Panc1 (cell line): ENCODE results near the gene PDE11A. TPM values are rescaled to one million over a fixed set of nuclear protein-coding genes. Genes with fewer than 3 reads are reported as not detected.

ENCODE experiments used
- ATAC-seq: fragments of 200-7000 bp; cut with Tn5 transposase; 2 replicates; pipeline ENCODE4 v1.9.1; 2020; ENCODE audit warnings: mild to moderate bottlenecking, moderate library complexity
- BruUV-seq: library from RNA; stranded (reverse); fragments of 400-500 nt; replicated peaks from 2 replicates; lab custom pipeline; 2021; lab: Mats Ljungman, UMichigan
- CTCF ChIA-PET: fragments of 300-600 bp; sonication (Branson Sonifier 250); formaldehyde crosslinking; loops from one replicate; lab custom pipeline; 2022; ENCODE audit warnings: antibody characterized with exemption; lab: Charles Lee
- POLR2A ChIA-PET: fragments of 300-600 bp; sonication (Branson Sonifier 250); formaldehyde crosslinking; loops from one replicate; lab custom pipeline; 2022; ENCODE audit warnings: antibody characterized with exemption; lab: Charles Lee
- DNase-seq: peaks from one replicate; pipeline ENCODE4 v3.0.0-alpha.2; 2010; ENCODE audit warnings: low read depth, low spot score
- H3K27ac ChIP-seq: 2 replicates; pipeline ENCODE4 v1.5.1; 2011; ENCODE audit warnings: mild to moderate bottlenecking, low read length, inconsistent platforms
- H3K27me3 ChIP-seq: fragments of 200-500 bp; sonication (Bioruptor generic); 2 replicates; pipeline ENCODE4 v1.6.0; 2014; ENCODE audit warnings: low read length, inconsistent platforms; ENCODE audit not compliant: control insufficient read depth, insufficient read depth
- H3K36me3 ChIP-seq: fragments of 200-500 bp; sonication (Bioruptor generic); 2 replicates; pipeline ENCODE4 v1.5.1; 2014; ENCODE audit warnings: inconsistent platforms, mild to moderate bottlenecking, low read length, moderate library complexity; ENCODE audit not compliant: control insufficient read depth, insufficient read depth
- H3K4me1 ChIP-seq: 2 replicates; pipeline ENCODE4 v1.5.1; 2011; ENCODE audit warnings: inconsistent platforms, mild to moderate bottlenecking, low read length, moderate library complexity; ENCODE audit not compliant: control insufficient read depth, insufficient read depth
- H3K4me3 ChIP-seq, 2 experiments: 2 replicates each; pipeline ENCODE4 v1.5.1; 2011 to 2012; ENCODE audit warnings: low read depth in 2 of 2, low read length in 2 of 2, mild to moderate bottlenecking in 2 of 2, inconsistent platforms in 1 of 2, moderate library complexity in 1 of 2
- H3K9me3 ChIP-seq: fragments of 200-500 bp; sonication (Bioruptor generic); 2 replicates; pipeline ENCODE4 v1.5.1; 2014; ENCODE audit warnings: low read depth, mild to moderate bottlenecking, inconsistent platforms, low read length, moderate library complexity; ENCODE audit not compliant: control insufficient read depth, insufficient read depth
- POLR2AphosphoS5 ChIP-seq: IDR thresholded peaks from 2 replicates; pipeline ENCODE4 v1.6.1; 2012; ENCODE audit warnings: mild to moderate bottlenecking, low read depth, low read length, moderate library complexity
- SIN3A ChIP-seq: IDR thresholded peaks from 2 replicates; pipeline ENCODE4 v1.6.1; 2012; ENCODE audit warnings: low read depth, mild to moderate bottlenecking, low read length, moderate library complexity, borderline replicate concordance; ENCODE audit not compliant: insufficient read depth
- TCF7L2 ChIP-seq: IDR thresholded peaks from 2 replicates; pipeline ENCODE4 v1.6.1; 2011; ENCODE audit warnings: mild to moderate bottlenecking, low read depth, low read length, inconsistent platforms
- in situ Hi-C: cut with HindIII; loops from 2 replicates; pipeline ENCODE4 v1.10.0; 2016; ENCODE audit warnings: low sequenced_read_pairs, low pct_unique_long_range_greater_than_20kb
- intact Hi-C: fragments of 100-400 bp; cut with micrococcal nuclease; formaldehyde crosslinking; loops from one replicate; pipeline ENCODE4 v1.10.0; 2022; ENCODE audit not compliant: unreplicated experiment
- total RNA-seq: library from RNA; stranded (reverse); gene quantifications from one replicate; pipeline ENCODE4 v1.2.1, GENCODE V29; 2021; ENCODE audit not compliant: unreplicated experiment
- TF ChIP-seq, protein P1 (sequence below), 2 experiments: IDR thresholded peaks; 2 replicates each; pipeline ENCODE4 v1.6.1; 2011 to 2012; ENCODE audit warnings: low read depth in 2 of 2, control low read depth in 1 of 2, low read length in 1 of 2, mild to moderate bottlenecking in 1 of 2, moderate library complexity in 1 of 2; ENCODE audit not compliant: insufficient read depth in 1 of 2
- TF ChIP-seq, protein P2 (sequence below): fragments of 450-650 bp; IDR thresholded peaks from 2 replicates; pipeline ENCODE4 v1.5.1; 2017; ENCODE audit warnings: mild to moderate bottlenecking

The PDE11A gene
- total RNA-seq, 1 experiment from 2014 or later = not detected

DNA sequence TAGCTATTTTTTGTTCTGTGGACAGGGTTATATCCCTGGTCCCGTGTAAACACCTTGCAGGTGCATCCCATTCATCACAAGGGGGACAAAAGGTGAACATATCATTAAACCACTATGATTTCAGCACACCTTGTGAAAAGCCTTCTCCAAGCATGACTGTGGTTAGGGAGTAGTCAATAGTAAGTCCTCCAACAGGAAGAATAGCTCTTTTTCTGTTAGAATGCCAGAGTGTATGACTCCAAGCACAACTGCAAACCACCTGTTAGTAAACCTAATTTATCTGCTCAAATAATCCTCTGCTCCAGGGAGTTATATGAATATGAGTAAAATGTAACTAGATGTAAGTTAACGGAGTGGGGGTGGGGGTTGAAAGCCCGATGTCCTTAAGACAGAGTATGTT lies 439.5 kb downstream of the PDE11A start:
- TF ChIP-seq SIN3A = no peak
- TF ChIP-seq, protein P1, sequence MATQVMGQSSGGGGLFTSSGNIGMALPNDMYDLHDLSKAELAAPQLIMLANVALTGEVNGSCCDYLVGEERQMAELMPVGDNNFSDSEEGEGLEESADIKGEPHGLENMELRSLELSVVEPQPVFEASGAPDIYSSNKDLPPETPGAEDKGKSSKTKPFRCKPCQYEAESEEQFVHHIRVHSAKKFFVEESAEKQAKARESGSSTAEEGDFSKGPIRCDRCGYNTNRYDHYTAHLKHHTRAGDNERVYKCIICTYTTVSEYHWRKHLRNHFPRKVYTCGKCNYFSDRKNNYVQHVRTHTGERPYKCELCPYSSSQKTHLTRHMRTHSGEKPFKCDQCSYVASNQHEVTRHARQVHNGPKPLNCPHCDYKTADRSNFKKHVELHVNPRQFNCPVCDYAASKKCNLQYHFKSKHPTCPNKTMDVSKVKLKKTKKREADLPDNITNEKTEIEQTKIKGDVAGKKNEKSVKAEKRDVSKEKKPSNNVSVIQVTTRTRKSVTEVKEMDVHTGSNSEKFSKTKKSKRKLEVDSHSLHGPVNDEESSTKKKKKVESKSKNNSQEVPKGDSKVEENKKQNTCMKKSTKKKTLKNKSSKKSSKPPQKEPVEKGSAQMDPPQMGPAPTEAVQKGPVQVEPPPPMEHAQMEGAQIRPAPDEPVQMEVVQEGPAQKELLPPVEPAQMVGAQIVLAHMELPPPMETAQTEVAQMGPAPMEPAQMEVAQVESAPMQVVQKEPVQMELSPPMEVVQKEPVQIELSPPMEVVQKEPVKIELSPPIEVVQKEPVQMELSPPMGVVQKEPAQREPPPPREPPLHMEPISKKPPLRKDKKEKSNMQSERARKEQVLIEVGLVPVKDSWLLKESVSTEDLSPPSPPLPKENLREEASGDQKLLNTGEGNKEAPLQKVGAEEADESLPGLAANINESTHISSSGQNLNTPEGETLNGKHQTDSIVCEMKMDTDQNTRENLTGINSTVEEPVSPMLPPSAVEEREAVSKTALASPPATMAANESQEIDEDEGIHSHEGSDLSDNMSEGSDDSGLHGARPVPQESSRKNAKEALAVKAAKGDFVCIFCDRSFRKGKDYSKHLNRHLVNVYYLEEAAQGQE (IDR thresholded peaks at IDR 0.05; ENCODE audit: insufficient read depth in 1 of 2, low read depth in 2 of 2, low read length in 1 of 2) = no peak
- no peak for TF ChIP-seq TCF7L2
- TF ChIP-seq, protein P2, sequence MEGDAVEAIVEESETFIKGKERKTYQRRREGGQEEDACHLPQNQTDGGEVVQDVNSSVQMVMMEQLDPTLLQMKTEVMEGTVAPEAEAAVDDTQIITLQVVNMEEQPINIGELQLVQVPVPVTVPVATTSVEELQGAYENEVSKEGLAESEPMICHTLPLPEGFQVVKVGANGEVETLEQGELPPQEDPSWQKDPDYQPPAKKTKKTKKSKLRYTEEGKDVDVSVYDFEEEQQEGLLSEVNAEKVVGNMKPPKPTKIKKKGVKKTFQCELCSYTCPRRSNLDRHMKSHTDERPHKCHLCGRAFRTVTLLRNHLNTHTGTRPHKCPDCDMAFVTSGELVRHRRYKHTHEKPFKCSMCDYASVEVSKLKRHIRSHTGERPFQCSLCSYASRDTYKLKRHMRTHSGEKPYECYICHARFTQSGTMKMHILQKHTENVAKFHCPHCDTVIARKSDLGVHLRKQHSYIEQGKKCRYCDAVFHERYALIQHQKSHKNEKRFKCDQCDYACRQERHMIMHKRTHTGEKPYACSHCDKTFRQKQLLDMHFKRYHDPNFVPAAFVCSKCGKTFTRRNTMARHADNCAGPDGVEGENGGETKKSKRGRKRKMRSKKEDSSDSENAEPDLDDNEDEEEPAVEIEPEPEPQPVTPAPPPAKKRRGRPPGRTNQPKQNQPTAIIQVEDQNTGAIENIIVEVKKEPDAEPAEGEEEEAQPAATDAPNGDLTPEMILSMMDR = no peak
- no peak for TF ChIP-seq POLR2AphosphoS5
- in situ Hi-C loops (no loop called here), intact Hi-C loops (no loop called here)
- Histone ChIP-seq H3K4me1 (no peaks in the 10 kb centered on the region), H3K36me3 (no peaks in the 10 kb centered on the region), H3K9me3 (no peaks in the 10 kb centered on the region), H3K4me3 (no peak overlapping the region), H3K27ac (no peak overlapping the region), H3K27me3 (no peaks in the 10 kb centered on the region; the same call in 1 of the 2 replicates)
- ChIA-PET POLR2A (interaction anchor here (1.1 kb wide), 1 partner anchor 8 kb away, joined by 4 read pairs; no protein-coding TSS in a partner anchor), CTCF (interaction anchor here (1.6 kb wide), 1 partner anchor 29 kb away, joined by 5 read pairs; no protein-coding TSS in a partner anchor)
- ATAC-seq (no peak), DNase-seq (no peak)
- no TSS peak for BruUV-seq

DNA sequence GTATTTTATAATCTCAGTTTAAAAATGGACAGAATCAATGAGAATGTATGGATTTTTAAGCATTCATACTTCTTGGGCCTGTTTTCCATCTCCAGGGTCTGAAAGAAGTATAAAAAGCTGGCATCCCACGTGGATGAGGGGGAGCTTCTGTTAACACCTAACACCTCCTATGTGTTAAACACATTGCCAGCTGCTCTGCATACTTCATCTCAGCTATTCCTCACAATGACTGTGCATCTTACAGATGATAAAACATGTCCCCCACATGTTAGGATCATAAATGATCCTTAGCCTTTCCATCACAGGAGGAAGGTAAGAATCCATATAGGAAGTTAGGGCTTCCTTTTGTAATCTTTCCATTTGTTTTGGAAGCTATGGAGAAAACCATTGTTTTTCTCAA lies 440.9 kb downstream of the PDE11A start:
- Histone ChIP-seq H3K4me3 (no peak overlapping the region), H3K9me3 (no peaks in the 10 kb centered on the region), H3K4me1 (no peaks in the 10 kb centered on the region), H3K36me3 (no peaks in the 10 kb centered on the region), H3K27ac (no peak overlapping the region), H3K27me3 (no peaks in the 10 kb centered on the region; the same call in 1 of the 2 replicates)
- ATAC-seq (no peak), DNase-seq (no peak)
- intact Hi-C loops = no loop called here
- no TSS peak for BruUV-seq
- CTCF ChIA-PET = no interaction called here
- POLR2A ChIA-PET = interaction anchor here (0.7 kb wide), 1 partner anchor 40 kb away, joined by 3 read pairs; no protein-coding TSS in a partner anchor
- in situ Hi-C loops = no loop called here
- TF ChIP-seq TCF7L2 (no peak), POLR2AphosphoS5 (no peak), SIN3A (no peak)
- TF ChIP-seq, protein P2 = no peak
- TF ChIP-seq, protein P1 (IDR thresholded peaks at IDR 0.05; ENCODE audit: insufficient read depth in 1 of 2, low read depth in 2 of 2, low read length in 1 of 2) = no peak
